ENCODE measurements around the gene SEC14L5. TPM values are rescaled to one million over a fixed set of nuclear protein-coding genes. Genes with fewer than 3 reads are reported as not detected.
A peak's percentile ranks its signal among the peaks of the same experiment; 100 is the strongest.

SEC14L5 gene
- total RNA-seq, 1 donor from 2014 or later: 0.41 TPM

DNA sequence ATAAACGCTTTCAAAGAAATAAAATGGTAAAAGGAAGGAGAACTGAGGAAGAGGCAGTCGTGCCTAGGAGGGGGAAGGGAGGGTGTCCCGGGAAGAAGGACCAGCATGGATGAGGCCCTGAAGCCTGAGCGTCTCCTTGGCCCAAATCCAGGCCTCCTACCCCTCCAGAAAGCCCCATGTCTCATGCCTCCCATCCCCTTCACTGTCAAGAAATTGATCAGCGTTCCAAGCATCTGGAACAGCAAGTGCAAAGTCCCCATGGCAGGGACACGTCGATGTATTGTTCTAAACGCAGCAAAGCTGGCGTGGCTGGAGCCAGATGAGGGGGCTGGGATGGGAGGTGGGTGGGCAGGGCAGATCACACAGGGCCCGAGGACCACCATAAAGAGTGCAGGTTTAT lies 22.6 kb downstream of the SEC14L5 start:
- DNase-seq (ENCODE audit: low spot score in 2 of 2) (no peak), FAIRE-seq (no peak)

DNA sequence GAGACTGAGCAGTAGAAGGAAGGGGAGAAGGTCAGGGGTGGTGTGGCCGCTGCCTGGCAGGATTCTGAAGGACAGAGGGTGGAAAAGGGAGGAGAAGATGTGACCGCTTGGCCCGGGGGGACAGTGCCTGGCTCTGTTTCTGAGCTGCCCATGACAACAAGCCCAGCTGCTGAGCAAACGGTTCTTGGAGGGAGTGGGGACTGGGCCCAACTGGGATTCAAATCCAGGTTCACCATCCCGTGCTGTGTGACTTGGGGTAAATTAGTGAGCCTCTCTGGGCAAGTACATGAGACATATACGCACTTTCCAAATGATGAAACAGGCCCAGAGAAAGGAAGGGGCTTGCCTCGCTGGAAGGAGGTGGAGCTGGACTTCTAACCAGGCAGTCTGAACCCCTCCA lies 23.3 kb downstream of the SEC14L5 start:
- FAIRE-seq (no peak), DNase-seq (ENCODE audit: low spot score in 2 of 2) (no peak)

DNA sequence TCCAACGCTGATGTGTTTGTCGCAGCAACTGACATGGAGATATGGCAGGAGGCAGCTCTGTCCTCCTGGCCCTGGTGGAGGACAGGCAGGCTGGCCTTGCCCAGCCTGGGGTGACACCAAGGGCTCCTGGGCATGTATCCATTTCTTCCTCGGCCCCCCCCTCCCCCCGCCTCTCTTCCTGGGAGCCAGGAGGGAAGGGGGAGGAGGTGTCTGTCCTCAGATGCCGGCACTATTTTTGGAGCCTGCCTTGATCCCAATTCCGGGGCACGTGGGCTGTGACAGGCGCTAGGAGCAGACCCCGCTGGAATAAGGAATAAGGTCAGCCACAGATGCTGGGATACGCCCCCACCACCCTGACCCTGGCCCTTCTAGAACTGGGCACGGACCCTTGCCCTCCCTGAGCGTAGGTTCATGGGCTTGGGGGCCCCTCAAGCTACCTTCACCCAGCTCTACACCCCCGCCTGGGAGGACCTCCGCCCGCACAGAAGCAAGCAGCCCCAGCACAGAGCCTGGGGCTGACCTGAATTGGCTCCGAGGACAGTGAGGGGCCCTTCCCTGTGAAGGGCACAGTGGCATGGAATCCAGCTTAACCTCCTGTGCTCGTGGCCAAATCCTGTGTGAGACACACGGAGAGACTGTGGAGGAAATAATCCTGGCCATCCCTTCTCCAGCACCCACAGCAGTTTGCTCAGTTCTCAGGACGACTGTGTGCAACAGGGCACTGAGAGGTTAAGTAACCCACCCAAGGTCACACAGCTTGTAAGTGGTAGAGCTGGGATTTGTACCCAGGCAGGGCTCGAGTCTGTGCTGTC lies 24.1 kb downstream of the SEC14L5 start:
- peak in 1 of 2 donors; percentile 54 for DNase-seq (ENCODE audit: low spot score in 2 of 2)
- FAIRE-seq: no peak

DNA sequence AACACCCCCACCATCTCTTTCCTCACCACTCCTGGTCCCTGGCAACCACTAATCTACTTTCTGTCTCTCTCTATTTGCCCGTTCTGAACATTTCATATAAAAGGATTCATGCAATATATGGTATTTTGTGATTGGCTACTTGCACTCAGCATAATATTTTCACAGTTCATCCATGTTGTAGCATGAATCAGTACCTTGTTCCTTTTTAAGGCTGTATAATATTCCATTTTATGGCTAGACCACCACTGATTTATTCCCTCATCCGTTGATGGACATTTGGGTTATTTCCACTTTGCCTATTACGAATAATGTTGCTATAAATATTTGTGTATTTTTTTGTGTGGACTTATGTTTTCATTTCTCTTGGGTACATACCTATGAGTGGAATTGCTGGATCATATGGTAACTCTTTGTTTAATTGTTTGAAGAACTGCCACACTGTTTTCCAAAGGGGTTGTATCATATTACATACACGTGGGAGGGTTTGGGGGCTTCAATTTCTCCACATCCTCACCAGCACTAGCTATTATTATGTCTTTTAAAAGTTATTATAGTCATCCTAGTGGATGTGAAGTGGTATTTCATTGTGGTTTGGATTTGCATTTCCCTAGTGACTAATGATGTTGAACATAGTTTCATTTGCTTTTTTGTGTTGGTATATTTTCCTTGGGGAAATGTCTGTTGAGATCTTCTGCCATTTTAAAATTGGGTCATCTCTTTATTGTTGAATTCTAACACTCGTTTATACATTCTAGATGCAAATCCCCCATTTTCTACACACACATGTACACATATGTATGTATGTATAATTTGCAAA lies 26.3 kb downstream of the SEC14L5 start:
- DNase-seq (ENCODE audit: low spot score in 2 of 2) (no peak), FAIRE-seq (no peak)

DNA sequence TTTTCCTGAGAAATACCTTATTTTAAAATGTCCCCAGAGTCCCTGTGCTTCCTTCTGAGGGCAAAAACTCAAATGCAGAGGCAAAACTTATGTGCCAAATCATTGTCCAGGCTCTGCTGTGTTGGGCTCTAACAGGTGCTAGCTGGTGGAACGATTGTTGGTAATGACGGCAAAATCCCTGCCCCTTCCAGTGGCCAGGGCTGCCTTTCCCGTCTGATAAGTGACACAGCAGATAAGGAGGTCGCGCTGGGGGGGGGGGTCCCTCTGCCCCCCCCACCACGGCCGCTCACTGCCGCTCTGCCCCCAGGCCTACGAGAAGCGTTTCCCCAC lies 29.1 kb downstream of the SEC14L5 start:
- DNase-seq (ENCODE audit: low spot score in 2 of 2) (no peak), FAIRE-seq (no peak)

DNA sequence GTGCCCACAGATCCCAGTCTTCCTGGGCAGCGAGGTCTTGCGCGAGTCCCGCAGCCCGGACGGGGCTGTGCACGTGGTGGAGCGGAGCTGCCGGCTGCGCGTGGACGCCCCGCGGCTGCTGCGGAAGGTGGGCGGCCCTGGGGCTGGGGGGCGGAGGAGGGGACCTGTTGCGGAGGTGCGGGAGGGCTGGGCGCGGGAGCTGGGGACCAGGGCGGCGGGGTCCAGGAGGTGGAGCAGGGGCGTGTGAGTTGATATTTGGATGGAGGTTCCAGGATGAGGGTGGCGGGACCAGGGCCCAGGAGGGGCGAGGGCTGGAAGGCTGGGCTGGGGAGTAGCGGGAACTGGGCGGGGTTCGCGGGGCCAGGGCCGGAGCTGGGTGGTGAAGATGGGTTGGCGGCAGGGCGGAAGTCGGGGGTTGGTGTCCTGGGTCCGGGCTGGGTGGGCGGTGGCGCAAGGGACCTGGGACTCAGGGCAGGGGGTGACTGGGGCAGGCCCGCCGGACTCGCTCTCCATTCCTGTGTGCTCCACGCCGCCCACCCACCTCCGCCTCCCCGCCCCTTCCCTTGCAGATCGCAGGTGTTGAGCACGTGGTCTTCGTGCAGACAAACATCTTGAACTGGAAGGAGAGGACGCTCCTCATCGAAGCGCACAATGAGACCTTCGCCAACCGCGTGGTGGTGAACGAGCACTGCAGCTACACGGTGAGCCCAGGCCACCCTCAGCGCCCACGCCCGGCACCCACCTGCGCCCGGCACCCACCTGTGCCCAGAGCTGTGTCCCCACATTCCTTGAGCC lies 29.6 kb downstream of the SEC14L5 start:
- DNase-seq (ENCODE audit: low spot score in 2 of 2) (no peak), FAIRE-seq (no peak)

DNA sequence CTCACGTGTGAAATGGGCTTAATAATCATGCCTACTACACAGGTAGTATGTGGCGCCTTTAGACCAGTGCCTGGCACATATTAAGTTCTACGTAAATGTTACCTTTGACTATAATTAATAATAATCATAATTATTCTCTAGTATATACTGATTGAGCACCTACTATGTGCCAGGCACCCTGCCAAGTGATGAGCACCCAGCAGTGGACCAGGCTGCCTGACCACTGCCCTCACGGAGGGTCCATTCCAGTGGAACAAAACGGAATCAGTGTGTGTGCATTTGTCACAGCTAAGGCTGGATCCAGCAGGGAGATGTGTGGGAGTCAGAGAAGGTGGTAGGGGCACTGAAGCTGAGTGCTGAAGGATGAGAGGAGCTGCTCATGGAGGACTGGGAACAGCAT lies 30.5 kb downstream of the SEC14L5 start:
- DNase-seq (ENCODE audit: low spot score in 2 of 2) (no peak), FAIRE-seq (no peak)

DNA sequence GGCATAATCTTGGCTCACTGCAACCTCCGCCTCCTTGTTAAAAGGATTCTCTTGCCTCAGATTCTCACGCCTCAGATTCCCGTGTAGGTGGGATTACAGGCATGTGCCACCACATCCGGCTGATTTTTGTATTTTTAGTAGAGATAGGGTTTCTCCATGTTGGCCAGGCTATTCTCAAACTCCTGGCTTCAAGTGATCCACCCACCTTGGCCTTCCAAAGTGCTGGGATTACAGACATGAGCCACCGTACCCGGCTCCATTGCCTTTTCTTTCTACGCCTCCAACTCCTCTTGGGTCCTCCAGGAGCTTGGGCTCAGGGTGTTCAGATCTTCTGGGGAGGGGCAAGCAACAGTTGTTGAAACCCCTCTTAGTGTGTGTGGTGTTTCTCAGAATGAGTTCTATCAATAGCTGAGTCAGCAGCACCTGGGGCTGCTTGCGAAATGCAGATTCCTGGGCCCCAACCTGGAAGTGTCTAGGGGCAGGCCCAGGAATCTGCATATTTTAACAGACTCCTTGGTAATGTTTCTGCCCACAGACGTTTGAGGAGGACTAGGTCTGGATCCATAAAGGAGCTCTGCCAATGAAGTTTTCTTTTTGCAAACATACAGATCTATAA lies 31.4 kb downstream of the SEC14L5 start:
- FAIRE-seq (no peak), DNase-seq (ENCODE audit: low spot score in 2 of 2) (no peak)

DNA sequence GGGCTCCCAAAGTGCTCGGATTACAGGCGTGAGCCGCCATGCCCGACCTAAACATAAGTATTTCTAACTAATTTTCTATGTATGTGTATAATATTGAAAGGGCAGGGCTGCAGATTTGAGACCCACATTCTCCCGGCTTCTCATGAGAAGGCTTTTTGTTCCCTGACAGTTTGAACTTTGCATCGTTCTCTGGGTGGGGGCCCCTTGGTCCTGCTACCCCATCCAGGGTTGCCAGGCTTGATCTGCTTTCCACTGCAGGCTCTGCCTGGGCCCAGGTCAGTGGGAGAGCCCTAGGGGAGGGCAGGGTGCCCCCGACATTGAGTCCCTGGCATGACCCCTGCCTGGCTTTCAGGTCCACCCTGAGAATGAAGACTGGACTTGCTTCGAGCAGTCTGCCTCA lies 32.3 kb downstream of the SEC14L5 start:
- FAIRE-seq: no peak
- DNase-seq (ENCODE audit: low spot score in 2 of 2): no peak

DNA sequence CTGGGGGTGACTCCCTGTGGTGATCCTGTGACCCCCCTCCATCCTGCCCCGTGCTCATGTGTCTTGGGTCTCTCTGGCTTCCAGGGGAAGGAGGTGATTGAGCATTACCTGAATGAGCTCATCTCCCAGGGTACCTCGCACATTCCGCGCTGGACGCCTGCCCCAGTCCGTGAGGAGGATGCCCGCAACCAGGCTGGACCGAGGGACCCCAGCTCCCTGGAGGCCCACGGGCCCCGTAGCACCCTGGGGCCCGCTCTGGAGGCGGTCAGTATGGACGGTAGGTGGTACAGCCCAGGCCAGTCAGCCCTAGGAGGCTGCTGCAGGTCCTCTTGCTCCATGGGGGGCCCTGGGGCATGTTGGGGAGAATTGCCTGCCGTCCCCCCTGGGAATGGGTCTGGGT lies 33.6 kb downstream of the SEC14L5 start:
- FAIRE-seq: no peak

DNA sequence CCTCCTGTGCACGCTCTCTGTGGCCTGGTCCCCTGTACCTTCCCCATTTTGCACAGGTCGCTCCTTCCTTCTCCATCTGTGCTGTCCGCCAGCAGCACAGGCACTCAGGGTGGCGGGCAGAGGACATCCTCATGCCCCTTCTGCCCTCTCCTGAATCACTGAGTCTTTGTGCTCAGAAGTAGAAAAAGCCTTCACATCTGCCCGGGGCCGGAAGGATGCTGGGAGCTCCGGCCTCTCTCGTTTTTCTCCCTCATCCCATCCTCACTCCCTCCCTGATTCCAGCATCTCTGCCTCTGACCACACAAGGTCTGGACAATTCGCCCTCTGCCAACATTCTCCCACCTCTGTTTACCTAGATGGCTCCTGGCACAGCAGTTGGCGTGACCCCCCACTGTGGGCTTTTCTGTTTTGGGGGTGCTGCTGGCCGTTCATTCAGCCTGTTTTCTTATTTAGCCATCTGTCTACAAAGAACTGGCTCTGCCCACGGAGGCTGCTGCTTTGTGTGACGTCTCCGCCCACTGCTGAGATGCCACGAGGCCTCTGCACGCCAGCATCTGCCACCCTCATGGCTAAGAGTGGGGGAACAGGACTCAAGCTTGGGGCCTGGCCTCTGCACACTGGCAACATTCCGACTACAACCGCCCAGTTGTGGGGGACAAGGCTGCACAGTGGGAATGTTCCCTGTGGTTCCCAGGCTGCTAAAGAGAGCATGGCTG lies 36.7 kb downstream of the SEC14L5 start:
- peak in 1 of 2 donors; percentile 66 for DNase-seq (ENCODE audit: low spot score in 2 of 2)
- FAIRE-seq: no peak

More for the DNA sequence above, 33.6 kb downstream of the SEC14L5 start:
- no peak for DNase-seq (ENCODE audit: low spot score in 2 of 2)

DNA sequence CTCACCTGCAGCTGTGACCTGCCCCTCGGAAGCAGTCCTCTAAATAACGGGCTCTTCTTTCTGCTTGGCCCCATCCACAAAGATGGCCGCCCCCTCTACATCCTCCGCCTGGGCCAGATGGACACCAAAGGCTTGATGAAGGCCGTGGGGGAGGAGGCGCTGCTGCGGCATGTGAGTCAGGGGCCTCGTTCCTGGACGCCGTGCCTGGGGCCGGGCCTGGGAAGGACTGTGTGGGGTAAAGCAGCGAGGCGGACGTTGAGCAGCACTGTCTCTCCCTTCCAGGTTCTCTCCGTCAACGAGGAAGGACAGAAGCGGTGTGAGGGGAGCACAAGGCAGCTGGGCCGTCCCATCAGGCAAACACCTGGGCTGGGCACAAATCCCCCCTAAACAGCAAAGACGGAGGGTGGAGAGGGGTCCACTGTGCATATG lies 42.5 kb downstream of the SEC14L5 start:
- no peak for DNase-seq (ENCODE audit: low spot score in 2 of 2)

DNA sequence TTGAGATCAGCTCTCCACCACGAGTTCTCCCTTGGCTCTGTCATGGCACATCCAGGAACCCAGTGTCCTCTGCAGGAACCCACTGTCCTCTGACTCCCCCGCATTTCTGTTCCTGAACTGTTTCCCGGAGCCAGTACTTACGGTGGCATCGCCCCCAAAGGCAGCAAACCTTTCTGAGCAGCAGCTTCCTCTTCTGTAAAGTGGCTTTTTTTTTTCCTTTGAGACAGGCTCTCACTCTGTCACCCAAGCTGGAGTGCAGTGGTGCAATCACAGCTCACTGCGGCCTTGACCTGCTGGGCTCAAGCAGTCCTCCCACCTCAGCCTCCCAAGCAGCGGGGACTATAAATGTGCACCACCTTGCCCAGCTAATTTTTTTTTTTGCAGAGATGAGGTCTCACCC lies 43.4 kb downstream of the SEC14L5 start:
- DNase-seq (ENCODE audit: low spot score in 2 of 2): no peak
- no peak for FAIRE-seq

More for the DNA sequence above, 42.5 kb downstream of the SEC14L5 start:
- FAIRE-seq: no peak

DNA sequence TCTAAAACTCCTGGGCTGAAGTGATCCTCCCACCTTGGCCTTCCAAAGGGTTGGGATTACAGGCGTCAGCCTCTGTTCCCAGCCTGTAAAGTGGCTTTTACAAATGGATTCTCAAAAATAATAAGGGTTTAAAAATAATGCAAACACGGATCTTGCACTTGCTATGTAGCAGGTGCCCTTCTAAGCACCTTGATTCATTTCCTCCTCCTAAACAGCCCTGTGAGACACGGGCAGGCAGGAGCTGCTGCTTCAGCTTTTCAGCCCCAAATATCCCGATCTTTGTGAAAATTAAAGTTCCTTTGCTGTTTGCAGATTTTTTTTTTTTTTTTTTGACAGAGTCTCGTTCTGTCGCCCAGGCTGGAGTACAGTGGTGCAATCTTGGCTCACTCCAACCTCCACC lies 43.9 kb downstream of the SEC14L5 start:
- FAIRE-seq: no peak
- no peak for DNase-seq (ENCODE audit: low spot score in 2 of 2)

DNA sequence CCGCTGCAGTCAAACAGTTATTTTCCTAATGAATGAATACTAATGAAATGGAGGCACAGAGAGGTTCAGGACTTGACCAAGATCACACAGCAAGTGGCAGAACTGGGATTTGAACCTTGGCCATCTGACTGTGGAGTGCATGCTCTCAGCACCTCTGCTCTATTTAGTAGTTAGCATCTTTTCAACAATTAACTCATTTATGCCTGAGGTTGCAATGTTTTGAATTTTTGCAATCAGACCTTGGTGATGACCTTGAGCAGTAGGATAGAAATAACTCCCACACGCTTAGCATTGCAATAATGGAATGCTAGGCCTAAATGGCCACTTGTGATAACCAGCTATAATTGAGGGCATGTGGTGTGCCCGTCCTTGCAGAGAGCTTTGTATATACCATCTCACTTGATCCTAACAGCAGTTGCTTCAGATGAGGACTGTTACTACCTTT lies 44.6 kb downstream of the SEC14L5 start:
- FAIRE-seq (no peak), DNase-seq (ENCODE audit: low spot score in 2 of 2) (no peak)

DNA sequence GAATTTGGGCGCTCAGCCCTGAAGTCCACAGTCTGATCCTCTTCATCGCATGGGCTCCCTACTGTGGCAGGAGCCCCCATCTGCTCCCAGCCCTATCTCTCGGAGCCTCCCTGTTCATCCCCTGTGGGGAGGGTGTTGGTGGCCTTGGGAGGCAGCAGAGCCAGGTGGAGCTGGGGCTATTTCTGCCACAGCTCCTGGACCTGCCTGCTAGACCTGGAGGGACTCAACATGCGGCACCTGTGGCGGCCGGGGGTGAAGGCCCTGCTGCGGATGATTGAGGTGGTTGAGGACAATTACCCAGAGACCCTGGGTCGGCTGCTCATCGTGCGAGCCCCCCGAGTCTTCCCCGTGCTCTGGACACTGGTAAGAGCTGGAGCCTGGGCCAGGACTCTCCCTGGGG lies 45.1 kb downstream of the SEC14L5 start:
- FAIRE-seq (no peak), DNase-seq (ENCODE audit: low spot score in 2 of 2) (no peak)

DNA sequence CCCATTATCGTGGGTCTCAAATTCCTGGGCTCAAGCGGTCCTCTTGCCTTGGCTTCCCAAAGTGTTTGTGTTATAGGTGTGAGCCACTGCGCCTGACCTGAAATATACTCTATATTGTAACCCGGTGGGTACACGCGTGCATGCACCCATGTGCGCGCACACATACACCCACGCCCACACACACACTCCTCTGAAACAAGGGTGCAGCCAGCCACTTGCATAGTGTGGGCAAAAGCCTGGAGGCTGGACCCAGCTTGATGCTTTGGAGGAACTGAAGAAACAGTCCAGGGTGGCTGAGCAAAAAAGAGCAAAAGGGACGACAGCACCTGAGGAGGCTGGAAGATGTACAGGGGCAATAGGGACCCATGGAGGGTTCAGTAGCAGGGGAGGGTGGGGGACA lies 45.7 kb downstream of the SEC14L5 start:
- DNase-seq (ENCODE audit: low spot score in 2 of 2): no peak
- FAIRE-seq: no peak

DNA sequence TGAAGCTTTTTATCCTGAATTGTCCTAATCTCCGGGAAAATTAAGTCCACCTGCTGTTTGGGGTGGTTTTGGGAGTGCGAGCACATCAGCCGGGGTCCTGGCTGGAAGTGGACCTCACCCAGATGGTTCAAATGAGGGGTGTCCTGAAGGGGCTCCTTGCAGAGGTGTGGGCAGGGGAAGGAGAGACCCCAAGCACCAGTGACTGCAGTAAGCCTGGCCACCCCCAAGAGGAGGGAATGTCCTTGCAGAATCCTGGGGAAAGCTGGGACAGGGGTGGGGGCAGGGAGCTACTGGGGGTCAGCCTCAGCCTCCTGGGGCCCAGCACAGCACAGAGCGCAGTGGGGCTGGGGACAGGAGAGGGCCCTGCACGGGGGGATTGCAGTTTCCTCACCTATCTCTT lies 46.2 kb downstream of the SEC14L5 start:
- DNase-seq (ENCODE audit: low spot score in 2 of 2): no peak
- FAIRE-seq: no peak

DNA sequence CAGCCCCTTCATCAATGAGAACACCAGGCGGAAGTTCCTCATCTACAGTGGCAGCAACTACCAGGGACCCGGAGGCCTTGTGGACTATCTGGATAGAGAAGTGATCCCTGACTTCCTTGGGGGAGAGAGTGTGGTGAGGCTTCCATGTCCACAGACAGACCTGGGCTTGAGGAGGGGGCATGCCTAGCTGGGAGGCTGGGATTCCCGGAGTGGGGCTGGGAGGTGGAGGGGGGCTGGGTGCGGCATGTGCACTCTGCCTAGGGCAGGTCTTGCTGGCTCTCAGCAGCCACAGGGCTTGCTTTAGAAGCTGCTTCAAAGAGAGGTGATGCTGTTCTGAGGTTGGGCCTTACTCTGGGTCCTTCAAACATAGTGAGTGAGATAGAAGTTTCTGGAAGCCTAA lies 47.8 kb downstream of the SEC14L5 start:
- no peak for DNase-seq (ENCODE audit: low spot score in 2 of 2)
- no peak for FAIRE-seq
